DOHH2 (cell line): ENCODE measurements around the gene TNNC1.

Source experiments
- H3F3A ChIP-seq: fragments of 200-600 bp; sonication (generic), shearing (Covaris generic); 2 replicates; pipeline ENCODE4 v1.6.0; 2016; ENCODE audit warnings: antibody characterized with exemption, mild to moderate bottlenecking; ENCODE audit not compliant: control insufficient read depth, insufficient read depth
- H3K27ac ChIP-seq: fragments of 200-600 bp; sonication (generic); 2 replicates; pipeline ENCODE4 v1.5.1; 2014; ENCODE audit warnings: low read depth, mild to moderate bottlenecking, low read length, moderate library complexity
- H3K27me3 ChIP-seq: fragments of 200-600 bp; sonication (generic); 2 replicates; pipeline ENCODE4 v1.6.1; 2014; ENCODE audit warnings: mild to moderate bottlenecking, low read length, mixed read lengths; ENCODE audit not compliant: control insufficient read depth
- H3K36me3 ChIP-seq: fragments of 200-600 bp; sonication (generic); 2 replicates; pipeline ENCODE4 v1.6.1; 2014; ENCODE audit warnings: mild to moderate bottlenecking, low read length, moderate library complexity, mixed read lengths; ENCODE audit not compliant: control insufficient read depth
- H3K4me1 ChIP-seq: fragments of 200-600 bp; sonication (generic); 2 replicates; pipeline ENCODE4 v1.6.1; 2014; ENCODE audit warnings: mild to moderate bottlenecking, low read length, mixed read lengths; ENCODE audit not compliant: control insufficient read depth
- H3K4me2 ChIP-seq: fragments of 200-600 bp; sonication (generic); 2 replicates; pipeline ENCODE4 v1.6.0; 2014; ENCODE audit warnings: mild to moderate bottlenecking, low read length, moderate library complexity
- H3K4me3 ChIP-seq: fragments of 200-600 bp; sonication (generic); 2 replicates; pipeline ENCODE4 v1.5.1; 2014; ENCODE audit warnings: mild to moderate bottlenecking, low read length, mixed read lengths
- H3K79me2 ChIP-seq: fragments of 200-600 bp; sonication (generic); 2 replicates; pipeline ENCODE4 v1.6.1; 2014; ENCODE audit warnings: mild to moderate bottlenecking, low read length, mixed read lengths; ENCODE audit not compliant: control insufficient read depth
- H3K9me2 ChIP-seq: fragments of 200-600 bp; sonication (generic); replicated peaks from 2 replicates; pipeline ENCODE4 v1.6.1; 2014; ENCODE audit warnings: mild to moderate bottlenecking, low read length, mixed read lengths; ENCODE audit not compliant: control insufficient read depth
- H3K9me3 ChIP-seq: fragments of 200-600 bp; sonication (generic); 2 replicates; pipeline ENCODE4 v1.6.1; 2014; ENCODE audit warnings: antibody characterized with exemption, low read length, mixed read lengths; ENCODE audit not compliant: control insufficient read depth, insufficient read depth
- H4K20me1 ChIP-seq: fragments of 200-600 bp; sonication (generic); 2 replicates; pipeline ENCODE4 v1.6.0; 2014; ENCODE audit warnings: low read depth, mild to moderate bottlenecking, antibody characterized with exemption, low read length, moderate library complexity; ENCODE audit not compliant: control insufficient read depth, insufficient read depth
- CTCF ChIP-seq: fragments of 200-600 bp; sonication (generic); IDR thresholded peaks from one replicate; pipeline ENCODE4 v1.5.1; 2014; ENCODE audit warnings: antibody characterized with exemption, mild to moderate bottlenecking, low read depth, low read length; ENCODE audit not compliant: poor library complexity, severe bottlenecking
- EZH2phosphoT487 ChIP-seq: fragments of 200-600 bp; sonication (generic); IDR thresholded peaks from 2 replicates; pipeline ENCODE4 v1.6.1; 2017; ENCODE audit warnings: borderline replicate concordance, mild to moderate bottlenecking, antibody characterized with exemption, low read length, moderate library complexity, mixed read lengths

The TNNC1 gene

GRCh38 chr3:52492059-52492458, 38.2 kb upstream of the TNNC1 start:
- TF ChIP-seq EZH2phosphoT487 (no peak), CTCF (no peak)
- Histone ChIP-seq H4K20me1 (no peaks in the 10 kb centered on the region), H3K79me2 (no peaks in the 10 kb centered on the region), H3K4me2 (no peak overlapping the region), H3K27ac (no peak overlapping the region), H3K4me3 (no peak overlapping the region), H3K27me3 (no peaks in the 10 kb centered on the region), H3K9me2 (no peaks in the 10 kb centered on the region), H3K9me3 (no peaks in the 10 kb centered on the region), H3F3A (no peaks in the 10 kb centered on the region), H3K4me1 (no peaks in the 10 kb centered on the region), H3K36me3 (peaks cover 49% of the 10 kb centered on the region)

DNA sequence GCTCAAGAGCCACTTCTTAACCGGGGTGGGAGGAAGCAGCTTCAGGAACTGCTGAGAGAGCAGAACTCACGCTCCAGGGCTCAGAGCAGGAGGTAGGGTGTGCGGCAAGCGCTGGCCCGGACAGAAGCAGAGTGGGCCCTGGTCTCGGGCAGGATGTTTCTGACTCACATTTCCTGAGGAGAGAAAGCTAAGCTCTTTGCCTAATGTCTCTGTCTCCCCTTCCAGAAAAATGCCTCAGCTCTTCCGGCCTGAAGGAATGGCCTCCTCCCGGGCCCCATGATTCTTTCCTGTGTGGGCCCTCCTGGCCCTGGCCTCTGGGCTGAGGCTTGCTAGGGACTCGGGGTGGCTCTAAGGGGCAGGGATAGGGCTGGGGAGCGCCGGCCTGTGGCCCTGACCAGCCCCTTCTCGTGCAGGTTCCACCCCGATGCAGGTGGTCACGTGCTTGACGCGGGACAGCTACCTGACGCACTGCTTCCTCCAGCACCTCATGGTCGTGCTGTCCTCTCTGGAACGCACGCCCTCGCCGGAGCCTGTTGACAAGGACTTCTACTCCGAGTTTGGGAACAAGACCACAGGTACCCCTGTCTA, 37.2 kb upstream of the TNNC1 start:
- no peak overlapping the region for H3K4me2 ChIP-seq
- TF ChIP-seq EZH2phosphoT487 = no peak
- TF ChIP-seq CTCF = no peak
- H3K36me3 ChIP-seq = peaks cover 54% of the 10 kb centered on the region

GRCh38 chr3:52490035-52490938, 36.4 kb upstream of the TNNC1 start:
- Histone ChIP-seq H3K4me2 (no peak overlapping the region), H3K27me3 (no peaks in the 10 kb centered on the region), H3K9me3 (no peaks in the 10 kb centered on the region), H3K36me3 (peaks cover 60% of the 10 kb centered on the region), H3K4me3 (no peak overlapping the region), H3K79me2 (no peaks in the 10 kb centered on the region), H3K9me2 (no peaks in the 10 kb centered on the region), H4K20me1 (no peaks in the 10 kb centered on the region), H3K4me1 (no peaks in the 10 kb centered on the region), H3K27ac (no peak overlapping the region), H3F3A (no peaks in the 10 kb centered on the region)
- TF ChIP-seq EZH2phosphoT487 = no peak
- no peak for TF ChIP-seq CTCF

More for the DNA sequence above, 37.2 kb upstream of the TNNC1 start:
- no peaks in the 10 kb centered on the region for H4K20me1 ChIP-seq
- H3K27ac ChIP-seq = no peak overlapping the region
- no peaks in the 10 kb centered on the region for H3K9me3 ChIP-seq
- H3F3A ChIP-seq = no peaks in the 10 kb centered on the region
- H3K27me3 ChIP-seq = no peaks in the 10 kb centered on the region
- H3K79me2 ChIP-seq = no peaks in the 10 kb centered on the region
- H3K4me3 ChIP-seq = no peak overlapping the region
- no peaks in the 10 kb centered on the region for H3K9me2 ChIP-seq
- no peaks in the 10 kb centered on the region for H3K4me1 ChIP-seq
